ENCODE measurements around the gene DDAH1. TPM values are rescaled to one million over a fixed set of nuclear protein-coding genes. Genes with fewer than 3 reads are reported as not detected.
"Not testable (repeated sequence)": the region's sequence is repeated elsewhere in the genome, so short reads cannot be mapped to it uniquely, and the experiment has no call there.

DDAH1 gene
- total RNA-seq, 2 donors from 2014 or later: 10.1 to 15.6 TPM

- DNase-seq: no peak
- no peak for ATAC-seq
- intact Hi-C loops (cut with DNase I): no loop called here
These were observed 10.1 kb upstream of the DDAH1 start for GRCh38 chr1:85475055-85475454.

GRCh38 chr1:85473390-85473789 lies 8.4 kb upstream of the DDAH1 start:
- DNase-seq (no peak), ATAC-seq (no peak)
- intact Hi-C loops (cut with DNase I): no loop called here

GRCh38 chr1:85471558-85471957 lies 6.6 kb upstream of the DDAH1 start:
- ATAC-seq (no peak), DNase-seq (no peak)
- intact Hi-C loops (cut with DNase I): no loop called here

GRCh38 chr1:85470130-85470529 lies 5.2 kb upstream of the DDAH1 start:
- DNase-seq; intact Hi-C loops (cut with DNase I); ATAC-seq: not testable (repeated sequence)

- DNase-seq (no peak), ATAC-seq (no peak)
- intact Hi-C loops (cut with DNase I): no loop called here
These were observed 3.1 kb upstream of the DDAH1 start for GRCh38 chr1:85467929-85468540.

GRCh38 chr1:85467036-85467435 lies 2.1 kb upstream of the DDAH1 start:
- DNase-seq (no peak), ATAC-seq (no peak)
- intact Hi-C loops (cut with DNase I): no loop called here

- ATAC-seq (no peak), DNase-seq (no peak)
- intact Hi-C loops (cut with DNase I): no loop called here
These were observed 801 bp upstream of the DDAH1 start for GRCh38 chr1:85465786-85466134.

- intact Hi-C loops (cut with DNase I): no loop called here
- ATAC-seq: peak; percentile 83 to 88
- peak; percentile 75 for DNase-seq
These were observed 361 bp downstream of the DDAH1 start for GRCh38 chr1:85464497-85465098.

- intact Hi-C loops (cut with DNase I): no loop called here
- DNase-seq (no peak), ATAC-seq (peak; percentile 6 to 37)
These were observed 1.0 kb downstream of the DDAH1 start for GRCh38 chr1:85463731-85464496.

GRCh38 chr1:85462931-85463649 lies 1.9 kb downstream of the DDAH1 start:
- ATAC-seq: no peak
- no peak for DNase-seq
- intact Hi-C loops (cut with DNase I): no loop called here

GRCh38 chr1:85461216-85461918 lies 3.6 kb downstream of the DDAH1 start:
- DNase-seq (no peak), ATAC-seq (no peak)
- intact Hi-C loops (cut with DNase I): no loop called here

GRCh38 chr1:85460555-85461088 lies 4.3 kb downstream of the DDAH1 start:
- DNase-seq: no peak
- intact Hi-C loops (cut with DNase I): no loop called here
- ATAC-seq: no peak

GRCh38 chr1:85459290-85459689 lies 5.7 kb downstream of the DDAH1 start:
- intact Hi-C loops (cut with DNase I): no loop called here
- DNase-seq (no peak), ATAC-seq (peak in 1 of 2 donors; percentile 13)

- intact Hi-C loops (cut with DNase I): no loop called here
- no peak for ATAC-seq
- no peak for DNase-seq
These were observed 10.7 kb downstream of the DDAH1 start for GRCh38 chr1:85454214-85454613.

GRCh38 chr1:85453640-85454194 lies 11.2 kb downstream of the DDAH1 start:
- DNase-seq (no peak), ATAC-seq (peak; percentile 50 to 76)
- intact Hi-C loops (cut with DNase I): no loop called here

GRCh38 chr1:85452948-85453347 lies 12.0 kb downstream of the DDAH1 start:
- DNase-seq (no peak), ATAC-seq (no peak)
- intact Hi-C loops (cut with DNase I): no loop called here

- ATAC-seq (no peak), DNase-seq (no peak)
- intact Hi-C loops (cut with DNase I): no loop called here
These were observed 13.6 kb downstream of the DDAH1 start for GRCh38 chr1:85451236-85451830.

GRCh38 chr1:85450832-85451231 lies 14.1 kb downstream of the DDAH1 start:
- DNase-seq (no peak), ATAC-seq (peak in 1 of 2 donors; percentile 51)
- intact Hi-C loops (cut with DNase I): no loop called here
